ENCODE data around the gene VANGL1.

The VANGL1 gene

DNA sequence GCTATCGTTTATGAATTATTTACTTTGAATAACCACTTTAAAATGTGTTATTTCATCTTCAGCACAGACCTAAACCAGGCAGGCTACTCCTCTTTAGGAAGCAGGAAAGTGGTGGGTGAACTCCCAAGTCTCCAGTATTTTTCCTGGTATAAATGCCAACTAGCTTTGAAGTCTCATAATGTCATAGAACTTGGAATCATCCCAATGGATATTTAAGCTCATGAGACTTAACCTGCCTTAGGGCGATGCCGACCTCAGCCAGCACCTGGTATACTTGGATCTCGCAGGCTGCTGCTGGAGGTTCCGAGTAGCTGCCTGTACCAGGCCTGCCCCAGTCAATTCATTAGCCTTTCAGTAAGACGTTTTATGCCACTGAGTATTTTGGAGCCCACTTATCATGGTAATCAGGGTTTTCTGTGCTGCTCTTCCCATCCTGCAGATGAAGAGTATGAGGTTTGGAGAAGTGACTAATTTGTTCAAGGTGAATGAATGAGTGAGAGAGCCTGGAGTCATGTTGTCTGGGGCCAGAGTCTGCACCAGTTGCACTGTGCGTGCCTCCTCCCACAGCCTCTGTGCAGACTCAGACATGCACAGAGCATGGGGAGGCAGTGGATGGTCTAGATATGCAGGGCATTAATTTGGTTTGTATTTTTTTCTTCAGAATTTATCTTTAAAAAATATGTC, 34.9 kb downstream of the VANGL1 start:
- DNase-seq (ENCODE audit: low read depth), result no peak
- no peak overlapping the region for H3K4me3 ChIP-seq (ENCODE audit: low read length)
- TF ChIP-seq, protein P1, sequence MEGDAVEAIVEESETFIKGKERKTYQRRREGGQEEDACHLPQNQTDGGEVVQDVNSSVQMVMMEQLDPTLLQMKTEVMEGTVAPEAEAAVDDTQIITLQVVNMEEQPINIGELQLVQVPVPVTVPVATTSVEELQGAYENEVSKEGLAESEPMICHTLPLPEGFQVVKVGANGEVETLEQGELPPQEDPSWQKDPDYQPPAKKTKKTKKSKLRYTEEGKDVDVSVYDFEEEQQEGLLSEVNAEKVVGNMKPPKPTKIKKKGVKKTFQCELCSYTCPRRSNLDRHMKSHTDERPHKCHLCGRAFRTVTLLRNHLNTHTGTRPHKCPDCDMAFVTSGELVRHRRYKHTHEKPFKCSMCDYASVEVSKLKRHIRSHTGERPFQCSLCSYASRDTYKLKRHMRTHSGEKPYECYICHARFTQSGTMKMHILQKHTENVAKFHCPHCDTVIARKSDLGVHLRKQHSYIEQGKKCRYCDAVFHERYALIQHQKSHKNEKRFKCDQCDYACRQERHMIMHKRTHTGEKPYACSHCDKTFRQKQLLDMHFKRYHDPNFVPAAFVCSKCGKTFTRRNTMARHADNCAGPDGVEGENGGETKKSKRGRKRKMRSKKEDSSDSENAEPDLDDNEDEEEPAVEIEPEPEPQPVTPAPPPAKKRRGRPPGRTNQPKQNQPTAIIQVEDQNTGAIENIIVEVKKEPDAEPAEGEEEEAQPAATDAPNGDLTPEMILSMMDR (conservative IDR thresholded peaks at IDR 0.05; ENCODE audit: low read length), result no peak

DNA sequence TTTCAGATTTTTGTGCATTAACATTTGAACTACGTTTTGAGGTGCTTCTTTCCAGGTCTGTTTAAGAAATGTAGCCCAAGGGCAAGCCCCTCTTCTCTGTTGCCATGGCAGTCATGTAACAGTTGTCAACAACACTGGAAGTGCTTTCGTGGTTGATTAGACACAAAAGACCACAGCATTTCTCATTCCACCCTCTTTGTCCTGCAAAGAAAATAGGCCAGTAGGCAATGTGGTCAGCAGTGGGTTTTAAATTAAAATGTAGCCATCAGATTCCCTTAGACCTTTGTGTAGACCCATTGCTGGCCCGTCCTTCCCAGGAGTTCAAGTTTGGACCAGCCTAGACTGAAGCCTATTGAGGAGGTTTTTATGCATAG, 35.4 kb downstream of the VANGL1 start:
- DNase-seq (ENCODE audit: low read depth), result peak; percentile 15
- no peak overlapping the region for H3K4me3 ChIP-seq (ENCODE audit: low read length)
- TF ChIP-seq, protein P1 (conservative IDR thresholded peaks at IDR 0.05; ENCODE audit: low read length), result no peak

DNA sequence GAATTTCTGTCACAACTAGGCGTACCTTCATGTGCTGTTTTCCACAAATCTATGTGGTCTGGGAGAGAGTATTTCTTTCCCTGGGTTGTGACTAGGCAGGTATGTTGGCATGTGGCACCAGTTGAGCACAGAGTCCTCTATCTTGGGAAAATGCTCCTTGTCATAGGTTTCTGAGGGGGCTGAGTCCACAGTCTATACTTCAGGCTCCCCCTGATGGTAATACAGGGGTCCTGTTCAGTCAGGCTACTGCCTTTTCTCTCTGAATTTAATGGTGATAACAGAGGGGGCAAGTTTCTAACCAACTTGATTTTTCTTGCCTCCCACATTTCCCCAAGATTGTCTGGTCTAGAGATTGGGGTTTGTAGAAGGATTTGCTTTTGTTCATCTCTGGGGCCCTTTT, 35.8 kb downstream of the VANGL1 start:
- H3K4me3 ChIP-seq (ENCODE audit: low read length), result no peak overlapping the region
- no peak for DNase-seq (ENCODE audit: low read depth)
- TF ChIP-seq, protein P1 (conservative IDR thresholded peaks at IDR 0.05; ENCODE audit: low read length), result no peak

GRCh38 chr1:115678141-115678540, 36.4 kb downstream of the VANGL1 start:
- no peak overlapping the region for H3K4me3 ChIP-seq (ENCODE audit: low read length)
- DNase-seq (ENCODE audit: low read depth), result no peak
- TF ChIP-seq, protein P1 (conservative IDR thresholded peaks at IDR 0.05; ENCODE audit: low read length), result no peak

DNA sequence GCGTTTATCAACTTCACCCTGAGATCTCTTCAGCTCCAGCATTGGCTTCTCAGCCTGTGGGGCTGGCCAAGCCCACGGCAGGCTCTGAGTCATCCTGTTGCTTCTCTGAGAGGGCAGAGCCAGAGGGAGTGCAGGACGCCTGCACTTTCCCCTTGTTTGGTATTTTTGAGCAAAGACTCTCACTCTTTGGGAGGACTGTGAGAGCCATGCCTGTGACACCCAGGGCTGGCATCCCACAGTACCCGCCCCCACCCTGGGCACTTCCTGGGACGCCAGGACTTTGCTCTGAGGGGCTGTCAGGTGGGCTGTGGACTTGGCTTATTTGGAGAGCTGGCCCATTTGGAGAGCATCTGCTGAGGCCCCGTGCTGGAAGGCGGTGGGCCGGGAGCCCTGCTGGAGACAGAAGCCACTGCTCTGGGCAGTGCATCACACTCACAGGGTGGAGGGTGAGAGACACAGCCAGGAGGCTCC, 37.4 kb downstream of the VANGL1 start:
- no peak overlapping the region for H3K4me3 ChIP-seq (ENCODE audit: low read length)
- DNase-seq (ENCODE audit: low read depth), result peak; percentile 73
- TF ChIP-seq, protein P1 (conservative IDR thresholded peaks at IDR 0.05; ENCODE audit: low read length), result peak; percentile 20

DNA sequence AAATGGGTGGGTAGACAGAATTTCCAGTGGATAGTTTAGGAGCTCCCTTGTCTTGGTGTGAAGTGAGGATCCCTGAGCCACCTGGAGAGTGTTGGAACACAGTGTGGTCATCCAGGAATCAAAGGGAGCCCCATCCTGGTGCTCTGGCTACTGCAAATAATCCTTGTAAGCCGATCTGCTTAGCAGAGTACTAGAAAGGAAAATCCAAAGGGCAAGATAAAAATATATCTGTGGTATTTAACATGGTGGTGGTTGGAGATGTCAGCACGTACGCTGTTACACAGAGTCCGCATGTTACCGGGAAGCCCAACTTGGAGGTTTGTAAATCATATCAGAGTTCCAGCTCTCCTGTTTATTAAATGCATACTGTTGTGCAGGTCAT, 39.0 kb downstream of the VANGL1 start:
- DNase-seq (ENCODE audit: low read depth), result no peak
- no peak overlapping the region for H3K4me3 ChIP-seq (ENCODE audit: low read length)
- TF ChIP-seq, protein P1 (conservative IDR thresholded peaks at IDR 0.05; ENCODE audit: low read length), result no peak

DNA sequence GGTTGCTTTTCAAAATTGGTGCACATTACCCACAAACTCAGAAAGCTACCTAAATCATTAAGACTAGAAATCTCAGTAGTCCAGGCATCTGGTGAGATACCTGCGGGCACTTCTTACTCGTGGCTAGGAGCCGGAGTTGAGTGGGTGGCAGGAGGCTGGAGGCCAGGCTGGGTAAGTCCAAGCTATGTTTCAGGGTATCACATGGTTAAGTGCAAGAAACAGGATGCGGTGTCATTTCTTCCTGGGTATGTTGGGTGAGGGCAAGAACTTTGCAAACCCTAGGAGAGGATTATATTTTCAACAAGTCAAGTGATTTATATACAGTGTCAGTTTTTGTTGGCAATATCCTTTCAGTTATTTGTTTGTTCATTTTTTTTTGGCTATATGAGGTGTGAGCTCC, 41.0 kb downstream of the VANGL1 start:
- no peak for DNase-seq (ENCODE audit: low read depth)
- no peak overlapping the region for H3K4me3 ChIP-seq (ENCODE audit: low read length)
- TF ChIP-seq, protein P1 (conservative IDR thresholded peaks at IDR 0.05; ENCODE audit: low read length), result no peak

Measured in AG10803 (cell line).